ENCODE measurements around the gene LCA5.
A peak's percentile ranks its signal among the peaks of the same experiment; 100 is the strongest.
"Not testable (repeated sequence)": the region's sequence is repeated elsewhere in the genome, so short reads cannot be mapped to it uniquely, and the experiment has no call there.

LCA5 gene

DNA sequence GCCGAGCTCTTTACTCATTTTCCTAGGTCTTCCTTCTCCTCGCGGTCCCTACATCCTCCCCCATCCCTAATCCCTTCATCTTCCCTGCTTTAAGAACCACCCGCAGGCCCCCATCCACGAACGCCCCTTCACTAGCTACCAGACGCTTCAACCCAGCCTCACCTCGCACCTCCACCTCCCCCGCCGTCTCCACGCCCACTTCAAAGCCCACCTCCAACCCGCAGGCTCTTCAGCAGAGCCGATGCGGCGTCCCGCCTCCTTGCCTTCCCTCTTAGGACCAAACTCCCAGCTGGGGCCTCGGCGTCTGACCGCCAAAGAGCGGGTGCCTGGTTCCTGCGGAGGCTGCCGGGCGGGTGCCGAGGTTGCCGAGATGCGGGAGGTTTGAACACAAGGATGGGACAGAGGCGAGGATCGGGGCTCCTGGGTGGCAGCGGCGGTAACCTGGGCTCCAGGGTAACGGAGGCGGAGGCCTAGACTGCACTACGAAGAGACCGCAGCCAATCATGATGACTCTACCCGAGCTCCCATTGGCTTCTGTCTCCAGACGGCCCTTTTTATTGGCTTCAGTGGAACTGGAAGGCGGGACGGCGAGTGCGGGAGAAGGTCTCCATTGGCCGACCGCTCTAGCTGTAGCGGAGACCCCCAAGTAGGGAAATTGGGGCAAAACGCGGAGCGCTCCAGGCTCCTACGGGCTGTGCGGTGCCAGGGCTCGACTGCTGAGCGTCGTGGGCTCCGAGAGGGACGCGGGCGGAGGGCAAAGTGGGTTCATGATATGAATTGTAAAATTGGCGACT lies at the start of gene LCA5:
Gene LCA5, minus strand, starts transcription at position 477 of the 794 bp plus-strand sequence. CDS start 18,536 bp downstream, outside the sequence.
- peak; percentile 93 for DNase-seq

- DNase-seq: no peak
Measured at GRCh38 chr6:79586548-79586947, 49.3 kb upstream of the LCA5 start.

- no peak for DNase-seq
Measured at GRCh38 chr6:79584332-79584731, 47.1 kb upstream of the LCA5 start.

GRCh38 chr6:79577926-79578325 lies 40.7 kb upstream of the LCA5 start:
- not testable (repeated sequence) for DNase-seq

DNA sequence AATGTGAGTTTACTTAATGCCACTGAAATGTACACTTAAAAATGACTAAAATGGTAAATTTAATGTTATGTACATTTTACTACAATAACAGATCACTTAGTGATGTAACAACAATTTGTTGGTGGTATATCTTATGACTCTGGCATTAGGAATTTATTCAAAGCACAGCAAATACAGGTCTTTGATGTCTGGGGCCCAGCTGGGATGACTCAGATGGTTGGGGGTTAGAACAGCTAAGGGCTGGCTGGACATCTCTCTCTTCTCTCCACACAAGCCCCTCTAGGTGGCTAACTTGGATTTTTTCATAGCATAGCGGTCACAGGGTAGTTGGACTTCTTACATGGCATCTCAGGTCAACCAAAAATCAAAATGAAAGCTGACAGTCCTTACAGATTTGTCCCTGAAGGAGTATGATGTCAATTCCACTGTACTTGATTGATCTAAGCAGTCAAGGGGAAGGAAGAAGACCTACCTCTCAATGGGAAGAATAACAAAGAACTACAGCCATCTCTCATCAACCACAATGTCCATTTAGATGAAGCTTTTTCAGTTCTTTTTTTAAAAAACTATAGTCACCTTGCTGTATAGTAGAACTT lies 37.5 kb upstream of the LCA5 start:
- no peak for DNase-seq

DNA sequence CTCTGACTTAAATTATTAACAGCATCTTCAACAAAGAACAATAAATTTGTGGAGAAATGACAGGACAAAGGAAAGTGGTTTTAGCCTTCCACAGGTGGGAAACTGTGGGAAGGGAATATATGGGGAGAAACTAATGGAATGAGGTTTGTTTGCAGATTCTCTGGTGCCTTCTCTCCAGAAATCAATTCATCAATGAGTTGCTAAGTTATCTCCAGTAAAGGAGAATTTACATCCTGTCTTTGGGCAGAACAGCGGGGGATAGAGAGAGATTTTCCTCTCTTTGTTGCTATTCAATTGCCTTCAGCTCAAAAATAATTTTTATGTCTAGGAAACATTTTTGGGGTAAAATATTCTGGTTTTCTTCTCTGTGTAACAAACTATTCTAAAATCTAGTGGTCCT lies 36.9 kb upstream of the LCA5 start:
- no peak for DNase-seq

DNA sequence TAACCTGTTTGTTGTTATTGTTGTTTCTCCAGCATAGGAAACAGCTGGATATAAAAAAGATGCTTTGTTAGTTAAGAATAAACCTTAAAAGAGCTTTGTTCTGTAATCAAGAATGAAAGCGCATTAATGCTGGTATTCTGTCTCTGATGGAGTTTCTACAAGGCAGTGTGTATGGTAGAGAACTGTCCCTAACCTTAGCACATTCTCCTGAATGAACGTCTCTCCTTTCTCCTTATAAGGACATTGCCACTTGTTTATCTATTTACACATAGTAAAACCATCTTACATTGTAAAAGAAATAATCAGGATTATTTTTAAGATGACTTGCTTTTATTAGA lies 33.8 kb upstream of the LCA5 start:
- DNase-seq: peak; percentile 16

DNA sequence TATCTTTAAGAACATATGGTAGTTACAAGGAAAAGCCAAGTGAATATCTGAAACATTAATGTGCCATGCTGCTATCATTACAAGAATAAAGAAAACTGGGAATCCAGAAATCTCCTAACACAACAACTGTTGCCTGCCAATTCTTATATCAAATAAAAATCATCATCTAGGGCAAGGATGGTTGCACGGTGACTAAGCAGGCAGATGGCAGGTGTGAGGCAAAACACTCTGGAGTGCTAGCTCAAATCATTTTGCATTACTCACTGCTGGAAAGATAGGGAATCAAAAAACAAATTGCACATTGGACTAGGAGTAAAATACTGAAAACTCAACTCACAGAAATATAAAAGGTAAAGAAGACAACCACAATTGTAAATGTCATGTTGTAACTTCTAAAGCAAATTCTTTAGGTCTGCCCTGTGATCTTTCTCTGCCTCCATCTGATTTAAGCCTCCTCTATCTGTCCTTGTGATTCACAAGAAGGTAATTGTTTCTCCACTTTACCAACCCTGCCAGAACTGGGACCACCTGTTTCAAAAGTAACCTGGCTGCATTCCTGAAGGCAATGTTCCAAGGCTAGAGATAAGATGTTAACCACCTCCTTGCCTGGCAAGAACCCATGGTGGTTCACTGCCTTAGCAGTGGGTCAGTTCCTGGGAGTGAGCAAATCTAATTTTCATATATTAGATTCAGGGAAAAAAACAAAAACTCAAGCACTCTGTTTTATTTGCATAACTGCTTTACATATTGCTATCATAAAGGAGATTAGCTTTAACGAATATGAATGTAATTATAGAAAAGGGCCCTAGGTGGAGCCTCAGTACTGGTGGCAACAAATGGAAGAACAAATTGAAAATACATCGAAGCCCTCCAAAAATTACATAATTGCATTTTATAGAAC lies 33.1 kb upstream of the LCA5 start:
- DNase-seq: peak; percentile 38

DNA sequence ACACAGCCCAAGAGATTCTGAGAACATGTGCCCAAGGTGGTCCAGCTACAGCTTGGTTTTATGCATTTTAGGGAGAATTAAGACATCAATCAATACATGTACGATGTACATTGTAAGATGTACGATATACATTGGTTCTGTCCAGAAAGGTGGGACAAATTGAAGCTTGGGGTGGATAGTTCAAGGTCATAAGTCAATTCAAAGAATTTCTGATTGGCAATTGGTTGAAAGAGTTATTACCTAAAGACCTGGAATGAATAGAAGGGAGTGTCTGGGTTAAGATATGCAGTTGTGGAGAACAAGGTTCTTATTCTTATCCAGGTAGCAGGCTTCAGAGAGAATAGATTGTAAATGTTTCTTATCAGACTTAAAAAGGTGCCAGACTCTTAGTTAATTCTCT lies 31.8 kb upstream of the LCA5 start:
- no peak for DNase-seq

- no peak for DNase-seq
Measured at GRCh38 chr6:79564636-79565035, 27.4 kb upstream of the LCA5 start.

DNA sequence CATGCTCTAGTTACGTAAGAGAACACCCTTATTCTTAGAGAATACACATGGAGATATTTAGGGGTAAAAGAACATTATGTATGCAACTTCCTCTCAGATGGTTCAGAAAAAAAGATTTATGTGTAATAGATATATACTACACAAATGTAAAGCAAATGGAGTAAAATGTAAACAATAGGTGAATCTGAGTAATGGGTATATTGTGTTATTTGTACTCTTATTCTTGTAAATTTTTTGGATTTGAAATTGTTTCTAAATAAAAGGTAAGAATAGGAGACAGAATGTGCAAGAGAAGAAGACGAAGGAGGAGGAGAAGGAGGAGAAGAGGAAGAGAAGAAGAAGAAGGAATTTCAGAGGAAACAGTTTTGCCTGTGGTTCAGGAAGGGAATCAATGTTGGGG lies 22.5 kb upstream of the LCA5 start:
- DNase-seq: no peak

DNA sequence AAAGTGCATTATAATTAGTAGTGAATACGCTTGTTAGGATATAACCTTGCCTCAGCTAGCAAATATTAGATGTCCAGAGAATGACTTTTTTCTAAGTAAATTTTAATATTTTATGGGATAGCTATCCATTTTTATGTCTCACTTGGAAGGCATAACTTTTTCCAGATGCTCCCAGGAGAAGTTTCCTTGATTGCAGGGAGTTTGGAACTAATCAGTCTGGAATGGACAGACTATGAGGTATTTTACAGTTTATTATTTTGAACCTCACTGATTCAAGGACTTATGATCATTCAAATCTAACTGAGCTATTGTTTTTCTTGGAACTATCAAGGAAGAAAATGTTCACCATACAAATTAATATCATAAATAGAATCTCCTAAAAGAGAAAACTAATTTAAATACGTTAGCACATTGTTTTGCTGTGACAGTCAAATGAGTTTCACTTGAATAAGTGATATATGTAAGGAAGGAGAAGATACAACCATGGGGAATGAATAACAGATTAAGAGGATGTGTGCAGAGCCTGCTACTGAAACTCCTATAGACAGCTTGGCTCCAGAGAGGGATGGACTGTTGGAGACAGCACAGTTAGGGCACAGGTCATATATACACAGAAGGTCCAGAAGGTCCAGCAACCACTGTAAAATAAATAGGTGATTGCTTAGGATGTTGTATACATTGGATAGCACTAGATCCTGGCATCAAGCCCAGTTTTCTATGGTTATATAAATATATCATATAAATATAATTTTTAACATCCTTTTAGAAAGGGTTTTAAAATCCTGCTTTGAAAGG lies 20.6 kb upstream of the LCA5 start:
- no peak for DNase-seq

DNA sequence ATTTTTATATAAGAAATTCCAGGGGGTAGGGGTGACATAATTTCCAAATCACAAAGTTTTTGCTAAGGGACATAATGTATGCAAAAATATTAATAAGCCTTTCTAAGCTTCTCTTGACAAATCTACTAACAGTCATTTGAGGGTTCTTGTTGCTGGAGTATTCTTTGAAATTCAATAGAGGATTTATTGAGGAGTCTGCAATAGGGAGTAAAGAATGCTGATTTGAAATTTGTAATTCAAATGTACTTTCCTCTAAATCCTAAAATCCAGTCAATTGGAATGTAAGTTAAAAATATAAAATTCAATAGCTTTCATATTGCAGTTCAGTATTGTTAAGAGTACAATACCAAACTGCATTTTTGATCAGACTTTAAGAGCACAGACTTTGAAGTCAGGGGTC lies 17.1 kb upstream of the LCA5 start:
- DNase-seq: no peak

DNA sequence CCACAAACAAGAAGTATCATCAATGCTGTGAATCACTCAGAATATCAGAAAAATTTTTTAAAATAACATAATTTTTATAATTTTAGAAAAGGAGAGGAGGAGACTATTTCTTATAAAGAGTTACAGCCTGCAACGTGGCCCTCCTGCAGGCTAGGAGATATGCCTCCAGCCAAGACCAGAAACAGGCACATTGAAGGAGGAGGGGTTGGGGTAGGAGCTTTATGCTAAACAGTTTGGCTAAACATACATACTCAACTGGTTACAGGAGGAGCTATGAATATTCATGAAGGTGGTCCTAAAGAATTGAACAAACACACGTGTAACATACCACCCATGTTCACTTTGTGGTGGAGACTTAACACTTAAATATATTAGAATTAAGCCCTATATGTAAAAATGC lies 14.2 kb upstream of the LCA5 start:
- no peak for DNase-seq

DNA sequence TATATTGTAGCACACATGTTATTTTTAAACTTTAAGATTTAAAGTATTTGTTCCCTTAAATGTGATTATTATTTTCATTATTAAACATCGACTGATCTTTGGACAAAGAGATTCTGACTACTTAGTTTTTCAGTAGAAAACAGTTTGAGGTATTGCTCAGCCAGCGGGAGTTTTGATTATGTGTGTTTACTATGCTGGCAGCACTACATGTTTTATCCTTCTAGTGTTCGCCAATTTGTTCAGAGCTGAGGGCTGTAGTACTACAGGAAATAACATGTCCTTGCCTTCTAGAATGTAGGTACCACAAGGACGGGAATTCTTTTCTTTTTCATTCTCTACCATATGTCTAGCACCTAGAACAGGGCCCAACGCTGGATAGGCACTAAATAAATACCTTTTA lies 11.1 kb upstream of the LCA5 start:
- no peak for DNase-seq

DNA sequence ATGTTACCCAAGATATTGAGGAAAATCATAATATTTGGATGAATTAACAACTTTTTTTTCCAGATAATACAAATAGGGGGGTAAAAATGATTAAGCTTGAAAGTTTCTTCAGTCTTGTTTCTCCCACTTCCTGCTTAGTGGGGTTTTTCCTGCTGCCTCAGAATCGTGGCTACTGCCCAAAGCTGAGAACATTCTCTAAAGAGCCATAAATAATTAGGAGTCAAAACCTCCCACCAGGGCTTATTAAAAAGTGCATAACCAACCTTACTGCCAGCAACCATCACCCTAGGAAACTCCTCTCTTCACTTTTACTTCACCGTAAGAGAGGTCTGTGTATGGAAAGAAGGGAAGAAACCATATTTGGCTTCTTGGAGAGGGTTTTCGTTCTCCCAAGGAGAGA lies 9.0 kb upstream of the LCA5 start:
- no peak for DNase-seq

- DNase-seq: peak; percentile 84
Measured at GRCh38 chr6:79544939-79545450, 7.8 kb upstream of the LCA5 start.

GRCh38 chr6:79544299-79544927 lies 7.2 kb upstream of the LCA5 start:
- DNase-seq: no peak

DNA sequence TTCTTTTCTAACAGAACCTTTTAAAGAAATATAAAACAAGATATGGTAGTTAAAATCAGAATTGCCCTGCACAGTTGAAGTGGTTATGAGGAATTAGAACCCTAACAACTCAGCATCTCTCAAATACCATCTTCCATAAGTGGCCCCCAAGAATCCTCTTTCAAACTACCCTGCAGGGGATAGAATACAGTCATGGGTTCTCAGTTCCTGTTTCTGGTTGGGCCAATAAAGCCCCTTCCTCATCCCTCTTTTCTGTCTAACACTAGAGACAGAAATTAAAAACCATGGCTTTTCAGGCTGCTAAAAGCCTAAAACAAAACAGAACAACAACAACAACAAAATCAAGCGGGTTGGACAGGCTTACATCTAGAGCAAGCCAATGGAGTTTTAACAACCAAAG lies 6.7 kb upstream of the LCA5 start:
- no peak for DNase-seq

GRCh38 chr6:79543411-79543810 lies 6.2 kb upstream of the LCA5 start:
- DNase-seq: no peak

DNA sequence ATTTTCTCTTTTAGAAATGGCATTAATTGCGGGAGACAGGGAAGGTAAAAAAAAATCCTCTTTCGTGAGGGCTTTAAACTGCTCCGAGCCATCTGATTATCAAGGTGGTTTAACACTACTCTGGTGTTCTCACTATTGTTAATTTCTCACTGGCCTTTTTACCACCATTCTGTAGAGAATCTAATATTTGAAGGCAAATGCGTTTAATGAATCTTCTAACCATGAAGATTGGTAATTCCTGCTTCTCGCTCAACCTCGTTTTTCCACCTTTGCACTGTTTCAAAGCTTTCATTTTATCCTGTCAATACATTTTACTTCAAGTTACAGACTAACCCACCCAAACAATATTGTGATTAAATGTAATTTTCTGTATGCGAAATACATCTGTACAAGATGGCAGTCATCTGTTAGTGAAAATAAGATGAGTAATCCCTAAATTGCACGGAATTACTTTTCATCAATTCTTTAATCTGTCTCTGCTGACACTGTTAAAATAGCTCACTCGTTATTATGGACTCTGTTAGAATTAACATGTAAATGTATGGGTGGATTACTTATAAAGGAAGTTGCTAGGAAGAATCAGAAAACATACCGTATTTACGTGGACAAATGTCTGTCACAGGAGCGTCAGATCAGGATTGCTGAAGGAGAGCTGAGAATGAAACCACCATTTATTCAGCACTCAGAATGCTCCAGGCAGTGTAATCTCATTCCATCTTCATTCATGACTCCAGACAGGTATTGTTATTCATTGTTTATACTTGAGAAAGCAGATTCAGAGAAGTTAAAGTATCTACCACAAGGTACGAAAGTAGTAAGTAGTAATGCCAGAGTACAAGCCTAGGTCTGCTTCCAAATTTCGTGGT lies 1.1 kb upstream of the LCA5 start:
- DNase-seq: peak; percentile 19
